HG03097 (cell line): Measurements from ENCODE around the gene MEN1.
"Not testable (repeated sequence)": the region's sequence is repeated elsewhere in the genome, so short reads cannot be mapped to it uniquely, and the experiment has no call there.

ENCODE experiments used
- ATAC-seq: cut with Tn5 transposase; IDR thresholded peaks from one replicate; pipeline ENCODE4 v1.9.1; 2021; ENCODE audit not compliant: unreplicated experiment, low FRiP score

Gene MEN1

GRCh38 chr11:64834031-64834722 is 23.8 kb upstream of the MEN1 start:
- ATAC-seq = no peak

GRCh38 chr11:64833509-64833908 is 23.2 kb upstream of the MEN1 start:
- ATAC-seq = no peak

- ATAC-seq = no peak
These were observed 22.8 kb upstream of the MEN1 start for GRCh38 chr11:64833198-64833502.

- ATAC-seq = no peak
These were observed 22.3 kb upstream of the MEN1 start for GRCh38 chr11:64832467-64833197.

- ATAC-seq = no peak
These were observed 21.1 kb upstream of the MEN1 start for GRCh38 chr11:64831411-64831891.

- no peak for ATAC-seq
These were observed 19.3 kb upstream of the MEN1 start for GRCh38 chr11:64829536-64830251.

GRCh38 chr11:64827451-64827839 is 17.1 kb upstream of the MEN1 start:
- no peak for ATAC-seq

- no peak for ATAC-seq
These were observed 16.5 kb upstream of the MEN1 start for GRCh38 chr11:64826578-64827450.

- no peak for ATAC-seq
These were observed 15.7 kb upstream of the MEN1 start for GRCh38 chr11:64826062-64826461.

- ATAC-seq = no peak
These were observed 13.3 kb upstream of the MEN1 start for GRCh38 chr11:64823568-64824119.

- no peak for ATAC-seq
These were observed 7.1 kb upstream of the MEN1 start for GRCh38 chr11:64817476-64817875.

- not testable (repeated sequence) for ATAC-seq
These were observed 5.1 kb upstream of the MEN1 start for GRCh38 chr11:64815433-64815832.

- peak; percentile 59 for ATAC-seq
These were observed 4.4 kb upstream of the MEN1 start for GRCh38 chr11:64814712-64815187.

GRCh38 chr11:64813826-64814225 is 3.5 kb upstream of the MEN1 start:
- ATAC-seq = no peak

GRCh38 chr11:64810891-64811272 is 531 bp upstream of the MEN1 start:
- peak; percentile 5 for ATAC-seq

- no peak for ATAC-seq
These were observed 540 bp downstream of the MEN1 start for GRCh38 chr11:64809781-64810241.

- no peak for ATAC-seq
These were observed 4.9 kb downstream of the MEN1 start for GRCh38 chr11:64805481-64805880.

GRCh38 chr11:64804346-64805210 is 5.8 kb downstream of the MEN1 start:
- ATAC-seq = no peak

- ATAC-seq = no peak
These were observed 6.5 kb downstream of the MEN1 start for GRCh38 chr11:64803846-64804345.
